Heart left ventricle (tissue), 13 donors: ENCODE results near the gene PRRT1B.

ENCODE experiments used
- POLR2A ChIP-seq, 2 donors: fragments of 450-650 bp; IDR thresholded peaks; one replicate each; pipeline ENCODE4 v1.6.1; 2017; ENCODE audit warnings: antibody characterized with exemption in 2 of 2, mild to moderate bottlenecking in 2 of 2, moderate library complexity in 2 of 2
- TF ChIP-seq, protein P1 (sequence below), 12 donors: fragments of 200-600 bp; sonication (generic) in 4 of 12; IDR thresholded peaks; one replicate each; pipeline versions ENCODE4 v1.5.0 to v1.8.0; 2018 to 2022; ENCODE audit warnings: antibody characterized with exemption in 12 of 12, mild to moderate bottlenecking in 5 of 12
- donor health status: ischemic (EF 13 %, LVEDD 7.1; RV severe dilation, severe dysfunction).
- donor health status: DM: no; HTN: yes; CAD: no.
- donor health status: DM: no; HTN: no; CAD: no.
- donor health status: ischemic (EF 25% LVEDD 6.9; RV normal size, moderate dysfunction).
- donor health status: ischemic (EF 25% LVEDD 5.7; RV mildly dilated, moderate dysfunction).
- donor health status: ischemic (EF 35%, LVEDD 5.7; RV mildly dilated, moderate dysfunction).
- donor health status: nonischemic (EF 11% LVEDD 7.7; RV severe dilation, severe dysfunction).
- donor health status: DM: yes; HTN: yes; CAD: no.
- donor health status: PGD.
- donor health status: ischemic (EF 29% LVEDD 5.4; RV normal size, mild dysfunction).
- donor health status: nonischemic (EF 23%, LVEDD 6.1; RV moderate dilation, normal function).

GRCh38 chr9:131593091-131593820, 47.9 kb downstream of the PRRT1B start:
- TF ChIP-seq, protein P1, sequence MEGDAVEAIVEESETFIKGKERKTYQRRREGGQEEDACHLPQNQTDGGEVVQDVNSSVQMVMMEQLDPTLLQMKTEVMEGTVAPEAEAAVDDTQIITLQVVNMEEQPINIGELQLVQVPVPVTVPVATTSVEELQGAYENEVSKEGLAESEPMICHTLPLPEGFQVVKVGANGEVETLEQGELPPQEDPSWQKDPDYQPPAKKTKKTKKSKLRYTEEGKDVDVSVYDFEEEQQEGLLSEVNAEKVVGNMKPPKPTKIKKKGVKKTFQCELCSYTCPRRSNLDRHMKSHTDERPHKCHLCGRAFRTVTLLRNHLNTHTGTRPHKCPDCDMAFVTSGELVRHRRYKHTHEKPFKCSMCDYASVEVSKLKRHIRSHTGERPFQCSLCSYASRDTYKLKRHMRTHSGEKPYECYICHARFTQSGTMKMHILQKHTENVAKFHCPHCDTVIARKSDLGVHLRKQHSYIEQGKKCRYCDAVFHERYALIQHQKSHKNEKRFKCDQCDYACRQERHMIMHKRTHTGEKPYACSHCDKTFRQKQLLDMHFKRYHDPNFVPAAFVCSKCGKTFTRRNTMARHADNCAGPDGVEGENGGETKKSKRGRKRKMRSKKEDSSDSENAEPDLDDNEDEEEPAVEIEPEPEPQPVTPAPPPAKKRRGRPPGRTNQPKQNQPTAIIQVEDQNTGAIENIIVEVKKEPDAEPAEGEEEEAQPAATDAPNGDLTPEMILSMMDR (IDR thresholded peaks at IDR 0.05), result no peak
- no peak for TF ChIP-seq POLR2A (IDR thresholded peaks at IDR 0.05)
